ENCODE results near the gene ABHD12.

Gene ABHD12

GRCh38 chr20:25256226-25256859 is 134.3 kb downstream of the ABHD12 start:
- no peak for DNase-seq
- in situ Hi-C loops (cut with HindIII; ENCODE audit: low pct_ligation_motif_present, low pct_unique_long_range_greater_than_20kb, low sequenced_read_pairs) = no loop called here

- DNase-seq = peak; percentile 36
- in situ Hi-C loops (cut with HindIII; ENCODE audit: low pct_ligation_motif_present, low pct_unique_long_range_greater_than_20kb, low sequenced_read_pairs) = no loop called here
Measured at GRCh38 chr20:25254986-25255680, 135.5 kb downstream of the ABHD12 start.

- DNase-seq = no peak
- in situ Hi-C loops (cut with HindIII; ENCODE audit: low pct_ligation_motif_present, low pct_unique_long_range_greater_than_20kb, low sequenced_read_pairs) = no loop called here
Measured at GRCh38 chr20:25254571-25254970, 136.1 kb downstream of the ABHD12 start.

- in situ Hi-C loops (cut with HindIII; ENCODE audit: low pct_ligation_motif_present, low pct_unique_long_range_greater_than_20kb, low sequenced_read_pairs) = no loop called here
- peak; percentile 66 for DNase-seq
Measured at GRCh38 chr20:25253606-25254275, 136.9 kb downstream of the ABHD12 start.

GRCh38 chr20:25252686-25253421 is 137.8 kb downstream of the ABHD12 start:
- no peak for DNase-seq
- in situ Hi-C loops (cut with HindIII; ENCODE audit: low pct_ligation_motif_present, low pct_unique_long_range_greater_than_20kb, low sequenced_read_pairs) = no loop called here

GRCh38 chr20:25252230-25252651 is 138.4 kb downstream of the ABHD12 start:
- no peak for DNase-seq
- in situ Hi-C loops (cut with HindIII; ENCODE audit: low pct_ligation_motif_present, low pct_unique_long_range_greater_than_20kb, low sequenced_read_pairs) = no loop called here

GRCh38 chr20:25251558-25251957 is 139.1 kb downstream of the ABHD12 start:
- in situ Hi-C loops (cut with HindIII; ENCODE audit: low pct_ligation_motif_present, low pct_unique_long_range_greater_than_20kb, low sequenced_read_pairs) = no loop called here
- DNase-seq = no peak

- in situ Hi-C loops (cut with HindIII; ENCODE audit: low pct_ligation_motif_present, low pct_unique_long_range_greater_than_20kb, low sequenced_read_pairs) = no loop called here
- DNase-seq = no peak
Measured at GRCh38 chr20:25251019-25251418, 139.6 kb downstream of the ABHD12 start.

- no peak for DNase-seq
- in situ Hi-C loops (cut with HindIII; ENCODE audit: low pct_ligation_motif_present, low pct_unique_long_range_greater_than_20kb, low sequenced_read_pairs) = no loop called here
Measured at GRCh38 chr20:25250508-25250907, 140.1 kb downstream of the ABHD12 start.

All from ACHN (cell line).